ENCODE data around the gene ARL10. TPM values are rescaled to one million over a fixed set of nuclear protein-coding genes. Genes with fewer than 3 reads are reported as not detected.

The ARL10 gene
- total RNA-seq, 1 experiment from 2014 or later, result 1.1 TPM

- H3K27ac Mint-ChIP-seq (ENCODE audit: low read depth, unreplicated experiment), result peak overlapping the region; percentile 17
- H3K4me1 Mint-ChIP-seq (ENCODE audit: insufficient read depth, unreplicated experiment), result peaks cover 14% of the 10 kb centered on the region
- intact Hi-C loops (cut with micrococcal nuclease), result no loop called here
- no peak for DNase-seq (ENCODE audit: unreplicated experiment)
- H3K27me3 Mint-ChIP-seq (ENCODE audit: insufficient read depth, unreplicated experiment), result no peaks in the 10 kb centered on the region
- TF ChIP-seq, protein P1, sequence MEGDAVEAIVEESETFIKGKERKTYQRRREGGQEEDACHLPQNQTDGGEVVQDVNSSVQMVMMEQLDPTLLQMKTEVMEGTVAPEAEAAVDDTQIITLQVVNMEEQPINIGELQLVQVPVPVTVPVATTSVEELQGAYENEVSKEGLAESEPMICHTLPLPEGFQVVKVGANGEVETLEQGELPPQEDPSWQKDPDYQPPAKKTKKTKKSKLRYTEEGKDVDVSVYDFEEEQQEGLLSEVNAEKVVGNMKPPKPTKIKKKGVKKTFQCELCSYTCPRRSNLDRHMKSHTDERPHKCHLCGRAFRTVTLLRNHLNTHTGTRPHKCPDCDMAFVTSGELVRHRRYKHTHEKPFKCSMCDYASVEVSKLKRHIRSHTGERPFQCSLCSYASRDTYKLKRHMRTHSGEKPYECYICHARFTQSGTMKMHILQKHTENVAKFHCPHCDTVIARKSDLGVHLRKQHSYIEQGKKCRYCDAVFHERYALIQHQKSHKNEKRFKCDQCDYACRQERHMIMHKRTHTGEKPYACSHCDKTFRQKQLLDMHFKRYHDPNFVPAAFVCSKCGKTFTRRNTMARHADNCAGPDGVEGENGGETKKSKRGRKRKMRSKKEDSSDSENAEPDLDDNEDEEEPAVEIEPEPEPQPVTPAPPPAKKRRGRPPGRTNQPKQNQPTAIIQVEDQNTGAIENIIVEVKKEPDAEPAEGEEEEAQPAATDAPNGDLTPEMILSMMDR (IDR thresholded peaks at IDR 0.05; ENCODE audit: unreplicated experiment), result no peak
- ChIA-PET POLR2A (interaction anchor here (0.7 kb wide), 1 partner anchor 30 kb away, joined by 3 read pairs; no protein-coding TSS in a partner anchor), CTCF (interaction anchor here (0.6 kb wide), 1 partner anchor 20 kb away, joined by 3 read pairs; no protein-coding TSS in a partner anchor)
- H3K4me3 Mint-ChIP-seq (ENCODE audit: unreplicated experiment), result no peak overlapping the region
- peaks cover 76% of the 10 kb centered on the region for H3K36me3 Mint-ChIP-seq (ENCODE audit: insufficient read depth, unreplicated experiment)
- no peaks in the 10 kb centered on the region for H3K9me3 Mint-ChIP-seq (ENCODE audit: unreplicated experiment)
- BruUV-seq (replicated peaks), result no TSS peak
Observed at GRCh38 chr5:176396330-176396729, 31.0 kb downstream of the ARL10 start.

DNA sequence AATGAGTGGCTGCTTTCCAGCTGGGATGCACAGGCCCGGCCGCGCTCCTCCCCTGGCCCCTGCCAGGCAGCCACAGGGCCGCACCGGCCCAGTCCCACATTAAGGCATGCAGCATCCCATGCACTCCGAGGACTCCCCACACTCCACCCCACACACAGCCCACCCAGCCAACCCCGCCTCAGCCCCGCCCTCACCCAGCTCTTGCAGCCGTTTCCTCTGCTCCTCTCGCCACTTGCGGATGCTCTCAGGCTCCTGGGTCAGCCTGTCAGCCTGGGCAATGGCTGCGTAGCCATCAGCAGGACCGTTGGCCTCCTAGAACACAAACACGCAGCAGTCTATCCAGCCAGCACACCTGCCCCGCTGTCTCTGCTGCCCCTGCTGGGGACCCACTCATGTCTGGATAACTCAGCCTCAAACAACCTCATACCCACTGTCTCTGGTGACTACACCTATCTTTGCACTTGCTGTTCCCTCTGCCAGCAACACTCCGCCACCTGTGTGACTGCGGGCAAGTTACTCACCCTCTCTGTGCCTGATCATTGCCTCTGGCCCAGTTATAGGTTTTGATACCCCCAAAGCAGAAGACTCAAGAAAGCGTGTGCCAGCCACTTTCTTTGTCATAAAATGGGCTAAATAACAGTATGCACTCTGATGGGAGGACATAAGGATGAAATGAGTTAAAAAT is 32.6 kb downstream of the ARL10 start:
- Mint-ChIP-seq H3K4me3 (ENCODE audit: unreplicated experiment) (no peak overlapping the region), H3K9me3 (ENCODE audit: unreplicated experiment) (no peaks in the 10 kb centered on the region), H3K4me1 (ENCODE audit: insufficient read depth, unreplicated experiment) (peaks cover 29% of the 10 kb centered on the region), H3K27ac (ENCODE audit: low read depth, unreplicated experiment) (no peak overlapping the region), H3K27me3 (ENCODE audit: insufficient read depth, unreplicated experiment) (no peaks in the 10 kb centered on the region), H3K36me3 (ENCODE audit: insufficient read depth, unreplicated experiment) (peaks cover 62% of the 10 kb centered on the region)
- TF ChIP-seq, protein P1 (IDR thresholded peaks at IDR 0.05; ENCODE audit: unreplicated experiment), result no peak
- intact Hi-C loops (cut with micrococcal nuclease), result no loop called here
- no peak for DNase-seq (ENCODE audit: unreplicated experiment)
- BruUV-seq (replicated peaks), result no TSS peak
- CTCF ChIA-PET, result interaction anchor here (0.7 kb wide), 1 partner anchor 655 kb away, joined by 3 read pairs; no protein-coding TSS in a partner anchor
- POLR2A ChIA-PET, result interaction anchor here (3.5 kb wide), 1 partner anchor 9 kb away, joined by 74 read pairs; the partner anchor contains the start of genes HIGD2A and NOP16

DNA sequence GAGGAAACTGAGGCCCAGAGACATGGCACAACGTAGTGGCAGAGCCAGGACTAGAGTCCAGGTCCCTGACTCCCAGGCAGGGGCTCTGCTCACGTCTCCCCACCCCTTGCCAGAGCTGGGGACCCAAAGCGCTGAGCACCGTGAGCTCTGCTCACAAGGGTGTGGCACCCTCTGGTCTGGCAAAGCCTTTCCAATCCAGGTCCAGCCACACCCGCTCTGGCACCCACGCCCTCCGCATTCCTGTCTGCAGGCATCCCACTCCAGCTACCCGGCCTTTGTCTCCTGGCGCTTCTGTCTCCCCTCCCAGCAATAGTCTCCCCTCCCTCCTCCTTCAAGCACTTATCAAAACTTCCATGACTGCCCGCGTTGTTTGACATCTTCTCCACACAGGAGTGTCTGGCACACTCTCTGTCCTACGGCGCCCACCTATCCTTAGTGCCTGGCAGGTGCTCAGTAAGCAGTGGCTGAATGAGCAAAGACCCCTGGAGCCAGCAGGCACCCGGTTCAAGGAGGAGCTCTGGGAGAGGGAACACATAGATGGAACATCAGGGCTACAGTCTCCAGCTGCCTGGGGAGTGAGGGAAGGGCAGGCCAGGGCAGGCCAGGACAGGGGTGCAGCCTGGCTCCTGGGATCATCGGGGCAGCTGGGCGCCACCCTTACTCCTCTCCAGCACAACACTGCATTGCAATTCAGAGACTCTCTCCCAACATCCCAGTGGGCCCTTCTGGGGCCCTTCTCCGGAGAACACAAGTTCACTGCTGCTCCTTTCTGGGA is 35.3 kb downstream of the ARL10 start:
- Mint-ChIP-seq H3K9me3 (ENCODE audit: unreplicated experiment) (no peaks in the 10 kb centered on the region), H3K27me3 (ENCODE audit: insufficient read depth, unreplicated experiment) (no peaks in the 10 kb centered on the region), H3K4me3 (ENCODE audit: unreplicated experiment) (peak overlapping the region; percentile 38), H3K36me3 (ENCODE audit: insufficient read depth, unreplicated experiment) (peaks cover 59% of the 10 kb centered on the region), H3K4me1 (ENCODE audit: insufficient read depth, unreplicated experiment) (peaks cover 29% of the 10 kb centered on the region), H3K27ac (ENCODE audit: low read depth, unreplicated experiment) (peak overlapping the region; percentile 78)
- BruUV-seq (replicated peaks), result no TSS peak
- intact Hi-C loops (cut with micrococcal nuclease), result no loop called here
- CTCF ChIA-PET, result interaction anchor here (0.5 to 1.6 kb wide), 6 partner anchors 10 to 642 kb away, joined by 3 to 6 read pairs (median 4); partner anchors contain the start of gene CLTB
- POLR2A ChIA-PET, result interaction anchor here (0.5 to 3.5 kb wide), 16 partner anchors 11 to 1177 kb away, joined by 3 to 74 read pairs (median 4); partner anchors contain the start of genes CDHR2, CLTB, FAF2 and HIGD2A
- DNase-seq (ENCODE audit: unreplicated experiment), result peak; percentile 48
- TF ChIP-seq, protein P1 (IDR thresholded peaks at IDR 0.05; ENCODE audit: unreplicated experiment), result no peak

All from MCF 10A (cell line).